ENCODE data around the gene SLC12A2. TPM values are rescaled to one million over a fixed set of nuclear protein-coding genes. Genes with fewer than 3 reads are reported as not detected.

Gene SLC12A2
- polyA plus RNA-seq, 1 donor from 2014 or later, result 4.2 TPM

DNA sequence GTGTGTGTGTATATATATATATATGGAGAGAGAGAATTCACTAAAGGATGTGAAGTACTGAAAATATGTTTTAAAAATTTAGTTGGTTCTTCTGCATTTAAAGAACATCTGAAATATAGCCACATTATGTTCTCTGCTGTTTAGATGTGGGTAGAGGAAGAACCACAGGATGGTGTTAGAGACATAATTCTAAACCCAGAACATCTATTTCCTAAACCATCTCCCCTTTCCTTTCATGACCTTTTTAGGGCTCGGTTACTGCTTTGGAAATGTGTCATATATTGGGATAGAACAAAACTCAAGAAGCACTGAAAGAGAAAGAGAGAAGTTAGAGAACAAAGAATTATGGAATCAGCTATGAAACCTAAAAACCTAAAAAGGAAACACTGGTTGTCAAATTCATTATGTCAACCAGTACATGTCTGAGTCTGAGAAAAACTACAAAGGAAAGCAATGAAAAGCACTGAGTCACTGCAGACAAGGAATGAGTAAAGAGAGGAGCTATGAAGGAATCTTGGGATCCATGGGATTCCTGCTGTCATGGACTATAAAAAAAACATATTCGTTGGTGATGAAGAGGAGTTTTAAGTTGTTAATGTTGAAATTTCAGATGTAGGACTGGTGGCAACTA lies 28.4 kb downstream of the SLC12A2 start:
- no peak overlapping the region for H3K4me3 Mint-ChIP-seq
- H3K27ac Mint-ChIP-seq, result no peak overlapping the region
- H3K4me1 Mint-ChIP-seq, result peaks cover 0 to 5% (median 5%) of the 10 kb centered on the region in 3 donors
- no peaks in the 10 kb centered on the region for H3K9me3 Mint-ChIP-seq
- H3K36me3 Mint-ChIP-seq, result peaks cover 22% of the 10 kb centered on the region
- no peaks in the 10 kb centered on the region for H3K27me3 Mint-ChIP-seq

DNA sequence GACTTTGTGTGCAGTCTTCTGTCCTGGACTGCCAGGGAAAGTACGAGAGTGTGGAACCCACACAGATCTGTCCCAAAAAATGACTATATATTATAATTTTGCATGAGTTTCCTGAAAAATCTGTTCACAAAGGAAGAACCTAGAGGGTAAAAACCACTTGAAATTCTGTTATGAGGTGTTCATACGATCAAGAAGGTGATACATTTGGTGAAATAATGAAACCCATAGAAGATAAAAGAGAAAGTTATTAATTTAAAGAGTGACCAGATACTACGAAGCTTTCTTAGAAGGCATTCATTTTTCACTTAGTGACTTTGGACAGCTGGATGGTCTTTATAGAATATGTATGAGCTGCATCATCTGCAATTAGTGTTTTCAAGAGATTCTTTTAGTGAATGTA lies 32.9 kb downstream of the SLC12A2 start:
- H3K27ac Mint-ChIP-seq, result no peak overlapping the region
- H3K27me3 Mint-ChIP-seq, result no peaks in the 10 kb centered on the region
- H3K4me1 Mint-ChIP-seq, result no peaks in the 10 kb centered on the region
- peaks cover 3 to 10% (median 3%) of the 10 kb centered on the region in 3 donors for H3K9me3 Mint-ChIP-seq
- peaks cover 31% of the 10 kb centered on the region for H3K36me3 Mint-ChIP-seq
- H3K4me3 Mint-ChIP-seq, result no peak overlapping the region

DNA sequence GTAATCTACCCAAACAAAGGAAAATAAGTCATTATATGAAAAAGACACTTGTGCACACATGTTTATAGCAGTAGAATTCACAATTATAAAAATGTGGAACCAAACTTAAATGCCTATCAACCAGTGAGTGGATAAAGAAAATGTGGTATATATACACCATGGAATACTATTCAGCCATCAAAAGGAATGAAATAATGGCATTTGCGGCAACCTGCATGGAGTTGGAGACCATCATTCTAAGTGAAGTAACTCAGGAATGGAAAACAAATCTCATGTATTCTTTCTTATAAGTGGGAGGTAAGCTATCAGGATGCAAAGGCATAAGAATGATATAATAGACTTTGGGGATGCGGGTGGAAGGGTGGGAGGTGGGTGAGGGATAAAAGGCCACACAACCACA lies 34.6 kb downstream of the SLC12A2 start:
- Mint-ChIP-seq H3K4me1 (no peaks in the 10 kb centered on the region), H3K4me3 (no peak overlapping the region), H3K9me3 (peaks cover 3 to 10% (median 3%) of the 10 kb centered on the region in 3 donors), H3K27me3 (no peaks in the 10 kb centered on the region), H3K36me3 (peaks cover 29% of the 10 kb centered on the region), H3K27ac (no peak overlapping the region)

DNA sequence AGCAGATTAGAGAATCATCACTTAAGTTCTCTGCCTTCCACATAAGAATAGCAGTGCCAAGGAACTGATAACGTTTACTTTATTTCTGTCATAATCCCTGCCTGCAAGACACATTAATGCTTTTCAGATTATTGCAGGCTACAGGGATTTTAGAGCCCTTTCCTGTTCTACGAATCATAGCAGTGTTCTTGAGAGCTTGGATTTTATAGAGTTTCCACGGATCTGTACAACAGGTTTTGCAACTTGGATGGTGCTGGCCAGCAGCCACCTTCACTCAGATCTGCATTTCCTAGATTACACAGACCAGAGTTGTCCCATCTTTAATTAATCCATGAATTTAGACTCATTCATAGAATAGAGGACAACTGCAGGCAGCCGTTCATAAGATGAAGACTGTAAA lies 38.1 kb downstream of the SLC12A2 start:
- no peak overlapping the region for H3K4me3 Mint-ChIP-seq
- H3K27ac Mint-ChIP-seq, result no peak overlapping the region
- peaks cover 3 to 10% (median 3%) of the 10 kb centered on the region in 3 donors for H3K9me3 Mint-ChIP-seq
- peaks cover 0 to 7% (median 5%) of the 10 kb centered on the region in 3 donors for H3K4me1 Mint-ChIP-seq
- H3K36me3 Mint-ChIP-seq, result peaks cover 14% of the 10 kb centered on the region
- no peaks in the 10 kb centered on the region for H3K27me3 Mint-ChIP-seq

DNA sequence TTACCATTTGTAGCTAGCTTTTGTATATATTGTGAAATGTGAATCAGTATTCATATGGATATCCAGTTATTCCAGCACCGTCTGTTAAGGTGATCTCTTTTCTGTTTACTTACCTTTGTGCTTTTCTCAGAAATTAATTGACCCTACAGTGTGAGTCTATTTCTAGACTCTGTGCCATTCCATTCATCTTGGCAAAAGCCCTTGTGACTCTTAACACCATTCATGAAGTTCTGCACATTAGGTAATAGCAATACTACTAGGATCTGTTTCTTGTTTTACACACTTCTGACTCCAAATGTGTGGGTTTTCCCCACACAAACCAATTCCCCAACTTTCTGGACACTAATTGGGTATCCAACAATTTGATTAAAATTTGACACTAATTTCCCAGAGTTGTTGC lies 40.4 kb downstream of the SLC12A2 start:
- Mint-ChIP-seq H3K9me3 (peaks cover 0 to 2% (median 1%) of the 10 kb centered on the region in 3 donors), H3K4me3 (no peak overlapping the region), H3K36me3 (peaks cover 3% of the 10 kb centered on the region), H3K27ac (no peak overlapping the region), H3K27me3 (no peaks in the 10 kb centered on the region), H3K4me1 (peaks cover 0 to 7% (median 5%) of the 10 kb centered on the region in 3 donors)

DNA sequence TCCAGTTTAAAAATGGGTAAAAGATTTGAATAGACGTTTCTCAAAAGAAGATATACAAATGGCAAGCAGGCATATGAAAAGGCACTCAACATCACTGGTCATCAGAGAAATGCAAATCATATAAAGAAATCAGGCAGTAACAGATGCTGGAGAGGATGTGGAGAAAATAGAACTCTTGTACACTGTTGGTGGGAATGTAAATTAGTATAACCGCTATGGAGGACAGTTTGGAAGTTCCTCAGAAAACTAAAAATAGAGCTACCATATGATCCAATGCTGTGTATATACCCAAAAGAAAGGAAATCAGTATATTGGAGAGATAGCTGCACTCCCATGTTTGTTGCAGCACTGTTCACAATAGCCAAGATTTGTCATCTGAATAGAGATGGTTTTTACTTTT lies 42.7 kb downstream of the SLC12A2 start:
- no peak overlapping the region for H3K27ac Mint-ChIP-seq
- peaks cover 0 to 1% (median 0%) of the 10 kb centered on the region in 3 donors for H3K9me3 Mint-ChIP-seq
- peaks cover 6% of the 10 kb centered on the region for H3K36me3 Mint-ChIP-seq
- H3K4me3 Mint-ChIP-seq, result no peak overlapping the region
- no peaks in the 10 kb centered on the region for H3K27me3 Mint-ChIP-seq
- H3K4me1 Mint-ChIP-seq, result peaks cover 0 to 7% (median 5%) of the 10 kb centered on the region in 3 donors

DNA sequence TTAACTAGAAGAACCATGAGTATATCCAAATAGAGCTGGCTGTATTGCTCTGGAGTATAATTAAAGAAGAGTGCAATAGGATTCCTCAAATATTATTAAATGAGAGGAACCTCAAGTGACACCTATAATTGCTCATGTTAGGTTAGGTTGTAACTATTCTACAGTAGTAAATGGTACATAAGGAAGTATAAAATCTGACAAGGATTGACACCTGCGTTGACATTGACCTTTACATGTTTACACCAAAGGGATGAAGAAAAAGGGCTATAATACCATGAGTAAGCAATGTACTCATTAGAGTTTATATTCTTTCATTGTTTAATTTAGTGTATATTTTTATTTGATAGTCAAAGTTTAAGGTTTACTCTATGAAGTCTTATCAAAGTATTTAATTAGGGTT lies 48.9 kb downstream of the SLC12A2 start:
- Mint-ChIP-seq H3K36me3 (peaks cover 12% of the 10 kb centered on the region), H3K4me3 (no peak overlapping the region), H3K9me3 (peaks cover 0 to 1% (median 0%) of the 10 kb centered on the region in 3 donors), H3K27me3 (no peaks in the 10 kb centered on the region), H3K27ac (no peak overlapping the region), H3K4me1 (no peaks in the 10 kb centered on the region)

DNA sequence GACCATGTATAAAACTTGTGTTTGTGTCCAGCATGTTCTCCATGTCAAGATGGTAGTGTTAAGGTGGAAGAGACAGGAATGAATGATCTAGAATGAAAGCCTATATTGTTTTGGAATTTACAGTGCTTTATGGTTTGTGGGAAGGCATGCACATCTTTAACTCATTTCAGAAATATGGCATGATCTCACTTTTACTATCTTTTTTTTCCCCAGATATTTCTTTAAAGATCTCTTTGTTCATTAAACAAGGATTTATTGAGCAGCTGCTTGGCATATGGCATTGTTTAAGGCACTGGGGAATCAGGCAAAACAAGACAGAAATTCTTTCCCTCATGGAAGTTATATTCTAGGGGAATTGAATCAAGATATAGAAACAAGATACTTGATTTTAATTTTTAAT lies 51.7 kb downstream of the SLC12A2 start:
- Mint-ChIP-seq H3K4me3 (no peak overlapping the region), H3K36me3 (peaks cover 19% of the 10 kb centered on the region), H3K27ac (peak overlapping the region in 1 of 3 donors; percentile 48), H3K9me3 (peaks cover 0 to 1% (median 0%) of the 10 kb centered on the region in 3 donors), H3K27me3 (no peaks in the 10 kb centered on the region), H3K4me1 (no peaks in the 10 kb centered on the region)

DNA sequence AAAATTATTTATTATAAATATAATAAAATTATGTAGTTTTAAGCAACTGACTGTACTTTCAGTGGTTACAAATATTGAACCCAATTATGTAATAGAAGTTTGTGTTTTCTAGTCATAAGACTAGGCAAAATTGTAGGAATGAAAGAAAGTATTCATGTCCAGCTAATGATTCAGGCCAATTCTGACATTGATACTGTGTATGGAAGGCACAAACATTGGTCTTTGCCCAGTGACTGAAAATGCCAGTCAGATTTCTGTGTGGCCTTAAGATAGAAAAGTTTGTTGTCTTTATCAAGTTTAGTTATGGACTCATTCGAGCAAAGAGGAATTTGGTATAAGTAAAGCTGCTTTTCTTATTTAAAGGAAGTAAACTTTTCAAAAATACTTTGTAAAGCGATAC lies 60.3 kb downstream of the SLC12A2 start:
- Mint-ChIP-seq H3K4me1 (no peaks in the 10 kb centered on the region), H3K4me3 (no peak overlapping the region), H3K27ac (no peak overlapping the region), H3K27me3 (no peaks in the 10 kb centered on the region), H3K36me3 (peaks cover 9% of the 10 kb centered on the region), H3K9me3 (peaks cover 0 to 2% (median 0%) of the 10 kb centered on the region in 3 donors)

DNA sequence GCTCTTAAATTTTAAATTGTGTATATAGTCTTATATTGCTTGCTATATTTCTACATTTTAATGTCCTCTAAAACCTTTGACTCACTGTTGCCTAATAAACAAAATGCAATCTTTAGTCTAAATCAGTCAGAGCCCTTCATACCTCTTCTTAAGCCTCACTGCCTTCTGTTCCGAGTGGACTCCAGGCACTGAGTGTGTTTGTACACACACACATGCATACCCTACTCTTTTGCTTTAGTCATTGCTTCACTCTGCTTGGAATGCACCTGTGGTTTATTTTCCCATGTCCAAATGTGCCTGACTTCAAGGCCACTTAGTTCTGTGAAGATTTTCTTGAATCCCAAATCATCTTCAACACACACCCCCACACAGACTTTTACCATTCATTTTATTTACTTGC lies 60.9 kb downstream of the SLC12A2 start:
- no peaks in the 10 kb centered on the region for H3K4me1 Mint-ChIP-seq
- no peak overlapping the region for H3K27ac Mint-ChIP-seq
- H3K9me3 Mint-ChIP-seq, result peaks cover 0 to 2% (median 0%) of the 10 kb centered on the region in 3 donors
- H3K27me3 Mint-ChIP-seq, result no peaks in the 10 kb centered on the region
- H3K4me3 Mint-ChIP-seq, result no peak overlapping the region
- H3K36me3 Mint-ChIP-seq, result peaks cover 9% of the 10 kb centered on the region

DNA sequence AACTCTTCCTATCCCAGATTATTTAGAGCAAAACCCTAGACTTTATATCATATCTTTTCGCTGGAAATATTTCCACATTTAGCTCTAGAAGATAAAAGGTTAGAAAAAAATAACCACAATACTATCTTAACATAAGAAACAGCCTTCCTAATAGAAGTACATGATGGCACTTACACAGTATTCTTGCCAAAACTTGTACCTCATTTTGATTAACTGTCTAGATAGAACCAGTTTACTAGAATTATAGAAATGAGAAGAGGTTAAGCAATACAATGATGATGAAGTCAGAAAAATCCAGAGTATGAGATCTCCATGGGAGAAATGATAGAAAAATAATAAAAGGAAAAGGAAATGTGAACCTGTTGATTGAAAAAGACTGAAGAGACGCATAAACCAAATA lies 63.1 kb downstream of the SLC12A2 start:
- Mint-ChIP-seq H3K36me3 (peaks cover 13% of the 10 kb centered on the region), H3K9me3 (peaks cover 0 to 2% (median 0%) of the 10 kb centered on the region in 3 donors), H3K4me3 (no peak overlapping the region), H3K4me1 (no peaks in the 10 kb centered on the region), H3K27me3 (no peaks in the 10 kb centered on the region), H3K27ac (no peak overlapping the region)

DNA sequence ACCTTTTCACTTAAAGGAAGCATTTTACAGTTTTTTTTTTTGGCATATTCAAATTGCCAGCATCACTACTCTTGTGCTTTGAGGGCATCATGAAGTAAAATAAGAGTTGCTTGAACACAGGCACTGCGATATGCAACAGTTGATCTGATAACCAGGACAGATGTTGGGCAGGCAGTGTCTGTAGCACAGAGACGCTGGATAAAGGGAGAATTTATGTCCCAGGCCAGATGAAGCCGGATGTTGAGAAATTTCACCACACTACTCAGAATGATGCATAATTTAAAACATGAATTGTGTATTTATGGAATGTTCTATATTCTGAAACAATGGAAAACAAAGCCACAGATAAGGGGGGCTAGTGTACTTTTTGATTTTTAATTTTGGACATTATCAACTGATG lies 71.4 kb downstream of the SLC12A2 start:
- H3K27ac Mint-ChIP-seq, result no peak overlapping the region
- H3K27me3 Mint-ChIP-seq, result no peaks in the 10 kb centered on the region
- H3K9me3 Mint-ChIP-seq, result peaks cover 0 to 3% (median 0%) of the 10 kb centered on the region in 3 donors

DNA sequence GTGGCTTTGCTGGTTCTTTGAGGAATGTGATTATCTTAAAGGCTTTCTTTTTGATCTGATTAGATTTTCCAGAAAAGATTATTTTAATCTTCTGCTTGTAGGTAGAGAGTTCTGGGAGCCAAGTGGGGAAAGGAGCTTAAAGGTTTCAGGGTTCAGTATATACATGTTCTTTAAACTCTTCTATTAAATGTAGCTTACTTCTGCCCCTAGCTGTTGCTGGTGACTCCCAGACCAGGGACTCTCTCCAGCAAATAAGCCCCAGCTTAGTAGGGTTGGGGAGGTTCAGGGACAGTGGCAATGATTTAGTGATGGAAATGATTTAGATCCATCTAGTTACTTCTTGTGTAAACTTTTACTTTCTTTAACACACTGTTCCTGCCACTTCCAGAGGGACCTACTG lies 72.2 kb downstream of the SLC12A2 start:
- H3K27me3 Mint-ChIP-seq, result no peaks in the 10 kb centered on the region
- no peak overlapping the region for H3K27ac Mint-ChIP-seq
- H3K4me3 Mint-ChIP-seq, result no peak overlapping the region
- peaks cover 25% of the 10 kb centered on the region for H3K36me3 Mint-ChIP-seq
- H3K9me3 Mint-ChIP-seq, result peaks cover 0 to 3% (median 0%) of the 10 kb centered on the region in 3 donors
- H3K4me1 Mint-ChIP-seq, result no peaks in the 10 kb centered on the region

More for the DNA sequence above, 71.4 kb downstream of the SLC12A2 start:
- Mint-ChIP-seq H3K4me3 (no peak overlapping the region), H3K4me1 (no peaks in the 10 kb centered on the region), H3K36me3 (peaks cover 25% of the 10 kb centered on the region)

DNA sequence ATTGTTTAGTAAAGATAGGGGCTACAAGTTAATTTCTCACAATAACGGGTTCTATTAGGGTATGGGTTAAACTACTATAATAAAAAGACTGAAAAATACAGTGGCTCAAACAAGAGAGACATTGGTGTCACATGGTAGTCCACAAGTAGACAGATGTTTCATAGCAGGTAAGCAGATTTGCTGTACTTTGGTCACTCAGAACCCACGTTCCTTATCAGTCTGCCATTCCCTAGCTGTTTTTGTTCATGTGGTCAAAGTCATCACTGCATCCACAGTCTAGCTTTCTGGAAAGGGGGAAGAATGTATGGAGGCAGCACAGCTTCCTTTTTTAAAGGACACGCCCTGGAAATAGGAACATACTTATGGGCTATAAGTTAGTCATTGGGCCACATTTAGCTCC lies 73.0 kb downstream of the SLC12A2 start:
- Mint-ChIP-seq H3K4me1 (no peaks in the 10 kb centered on the region), H3K27me3 (no peaks in the 10 kb centered on the region), H3K27ac (no peak overlapping the region), H3K4me3 (no peak overlapping the region), H3K36me3 (peaks cover 22% of the 10 kb centered on the region), H3K9me3 (peaks cover 0 to 3% (median 0%) of the 10 kb centered on the region in 3 donors)

DNA sequence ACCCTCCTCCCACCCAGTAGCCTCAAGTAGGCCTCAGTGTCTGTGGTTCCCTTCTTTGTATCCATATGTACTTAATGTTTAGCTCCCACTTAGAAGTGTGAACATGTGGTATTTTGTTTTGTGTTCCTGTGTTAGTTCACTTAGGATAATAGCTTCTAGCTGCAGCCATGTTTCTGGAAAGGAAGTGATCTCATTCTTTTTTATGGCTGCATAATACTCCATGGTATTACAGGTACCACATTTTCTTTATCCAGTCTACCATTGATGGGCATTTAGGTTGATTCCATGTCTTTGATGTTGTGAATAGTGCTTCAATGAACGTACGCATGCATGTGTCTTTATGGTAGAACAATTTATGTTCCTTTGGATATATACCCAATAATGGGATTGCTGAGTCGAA lies 74.8 kb downstream of the SLC12A2 start:
- peaks cover 23% of the 10 kb centered on the region for H3K36me3 Mint-ChIP-seq
- H3K4me1 Mint-ChIP-seq, result no peaks in the 10 kb centered on the region
- no peak overlapping the region for H3K4me3 Mint-ChIP-seq
- H3K27me3 Mint-ChIP-seq, result no peaks in the 10 kb centered on the region
- H3K9me3 Mint-ChIP-seq, result peaks cover 0 to 3% (median 0%) of the 10 kb centered on the region in 3 donors
- no peak overlapping the region for H3K27ac Mint-ChIP-seq

DNA sequence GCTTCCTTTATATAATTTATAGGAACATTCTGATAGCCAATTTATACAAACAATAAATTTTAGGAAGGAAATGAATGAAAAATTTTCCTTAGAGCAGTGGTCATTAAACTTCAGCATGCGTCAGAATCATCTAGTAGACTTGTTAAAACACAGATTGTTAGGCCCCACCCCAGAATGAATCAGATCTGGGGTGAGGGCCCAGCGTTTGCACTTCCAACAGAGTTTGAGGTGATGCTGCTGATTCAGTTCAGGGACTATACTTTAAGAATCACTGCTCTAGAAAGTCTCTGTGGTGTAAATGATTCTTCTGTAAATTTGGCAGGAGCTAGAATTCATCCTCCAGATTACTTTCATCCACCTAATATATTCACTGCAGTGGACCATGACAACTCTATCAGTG lies 80.4 kb downstream of the SLC12A2 start:
- Mint-ChIP-seq H3K4me3 (no peak overlapping the region), H3K4me1 (no peaks in the 10 kb centered on the region), H3K9me3 (peaks cover 0 to 5% (median 4%) of the 10 kb centered on the region in 3 donors), H3K27ac (peak overlapping the region in 1 of 3 donors; percentile 16), H3K27me3 (no peaks in the 10 kb centered on the region), H3K36me3 (peaks cover 28% of the 10 kb centered on the region)

All from IgD-negative memory B cell (primary cell).